ENCODE results near the gene AKIP1. TPM values are rescaled to one million over a fixed set of nuclear protein-coding genes. Genes with fewer than 3 reads are reported as not detected.
"Not testable (repeated sequence)": the region's sequence is repeated elsewhere in the genome, so short reads cannot be mapped to it uniquely, and the experiment has no call there.

Gene AKIP1
- total RNA-seq, 1 experiment from 2014 or later = 129 TPM

DNA sequence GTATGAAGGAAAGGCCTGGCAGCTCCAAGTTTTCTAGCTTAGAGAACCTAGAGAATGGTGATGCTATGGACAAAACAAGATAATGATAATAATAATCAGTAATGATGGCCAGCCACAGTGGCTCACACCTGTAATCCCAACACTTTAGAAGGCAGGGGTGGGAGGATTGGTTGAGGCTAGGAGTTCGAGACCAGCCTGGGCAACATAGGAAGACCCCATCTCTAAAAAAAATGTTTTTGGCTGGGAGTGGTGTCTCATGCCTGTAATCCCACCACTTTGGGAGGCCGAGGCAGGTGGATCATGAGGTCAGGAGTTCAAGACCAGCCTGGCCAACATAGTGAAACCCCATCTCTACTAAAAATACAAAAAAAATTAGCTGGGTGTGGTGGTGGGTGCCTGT, 24.8 kb downstream of the AKIP1 start:
- not testable (repeated sequence) for H3K9me3 ChIP-seq, H3K36me3 ChIP-seq, H3K4me3 ChIP-seq, H3K27me3 ChIP-seq, DNase-seq

DNA sequence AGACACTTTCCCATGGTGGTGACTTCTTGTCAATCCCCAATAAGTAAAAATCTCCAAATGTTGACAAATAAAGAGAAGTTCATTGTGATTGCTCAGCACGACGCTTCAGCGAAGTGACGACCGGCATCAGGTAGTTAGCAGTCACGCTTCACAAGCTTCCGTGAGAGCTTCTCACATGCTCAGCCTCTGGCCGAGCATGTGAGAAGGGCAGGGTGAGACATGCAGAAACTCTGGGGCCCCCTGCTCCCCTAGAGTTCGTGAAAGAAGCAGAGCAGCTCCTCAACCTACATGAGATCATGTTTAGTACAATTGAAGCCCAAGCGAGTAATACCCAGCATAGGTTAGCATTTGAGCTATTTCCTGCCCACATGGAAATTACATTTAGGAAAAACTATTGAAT, 26.2 kb downstream of the AKIP1 start:
- H3K36me3 ChIP-seq = no peaks in the 10 kb centered on the region
- DNase-seq = no peak
- no peak overlapping the region for H3K4me3 ChIP-seq
- no peaks in the 10 kb centered on the region for H3K27me3 ChIP-seq
- no peaks in the 10 kb centered on the region for H3K9me3 ChIP-seq

DNA sequence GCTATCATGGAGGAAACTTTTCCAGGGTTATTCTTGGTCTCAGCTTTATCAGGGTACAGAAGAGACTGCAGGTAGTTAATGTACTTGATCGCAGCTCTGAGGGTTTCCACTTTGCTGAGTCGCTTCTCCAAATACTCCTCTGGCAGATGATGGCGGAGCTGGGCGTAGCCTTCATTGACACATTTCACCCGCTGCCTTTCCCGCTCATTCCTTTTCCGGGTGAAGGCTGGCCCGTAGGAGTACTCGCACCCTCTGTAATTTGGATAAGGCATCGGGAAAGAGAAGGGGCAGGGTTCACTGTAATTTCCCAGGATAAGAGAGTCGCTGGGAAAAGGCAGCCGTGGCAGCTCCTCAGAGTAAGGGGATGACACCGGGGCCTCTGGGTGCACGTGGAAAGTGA, 26.7 kb downstream of the AKIP1 start:
- H3K27me3 ChIP-seq = no peaks in the 10 kb centered on the region
- H3K4me3 ChIP-seq = no peak overlapping the region
- H3K36me3 ChIP-seq = no peaks in the 10 kb centered on the region
- DNase-seq = no peak
- no peaks in the 10 kb centered on the region for H3K9me3 ChIP-seq

DNA sequence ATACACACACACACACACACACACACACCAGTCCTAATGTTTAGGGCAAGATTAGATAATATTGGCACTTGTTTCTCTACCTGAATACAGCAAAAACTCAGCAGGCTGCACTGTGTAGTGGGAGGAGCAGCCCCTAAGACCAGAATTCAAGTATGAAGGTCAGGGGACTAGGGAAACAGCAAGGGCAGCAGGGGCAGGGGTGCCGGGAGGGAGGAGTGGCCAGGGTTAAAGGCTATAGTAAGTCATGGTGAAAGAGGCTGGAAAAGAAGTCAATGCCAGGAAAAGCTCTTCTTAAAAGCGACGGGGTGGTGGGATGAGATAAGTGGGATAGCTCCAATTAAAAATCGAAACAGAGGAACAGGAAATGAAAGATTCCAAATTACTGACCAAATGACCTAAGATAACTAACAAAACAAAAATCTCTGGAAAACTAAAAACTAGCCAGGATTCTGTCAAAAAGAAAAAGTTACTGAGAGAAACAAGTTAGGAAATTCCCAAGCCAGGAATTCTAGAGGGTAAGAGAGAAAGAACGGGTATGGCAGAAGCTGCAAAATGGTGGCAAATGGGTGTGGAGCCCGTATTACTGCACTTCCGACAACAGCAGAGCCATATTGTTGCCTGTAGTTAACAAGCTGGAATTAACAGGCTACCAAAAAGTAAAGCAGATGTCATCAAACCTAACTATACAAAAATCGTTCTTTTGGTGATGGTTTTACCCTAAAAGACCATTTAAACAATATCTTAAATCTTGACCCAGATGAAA, 30.5 kb downstream of the AKIP1 start:
- Histone ChIP-seq H3K27me3 (no peaks in the 10 kb centered on the region), H3K9me3 (no peaks in the 10 kb centered on the region), H3K4me3 (no peak overlapping the region), H3K36me3 (no peaks in the 10 kb centered on the region)
- no peak for DNase-seq

DNA sequence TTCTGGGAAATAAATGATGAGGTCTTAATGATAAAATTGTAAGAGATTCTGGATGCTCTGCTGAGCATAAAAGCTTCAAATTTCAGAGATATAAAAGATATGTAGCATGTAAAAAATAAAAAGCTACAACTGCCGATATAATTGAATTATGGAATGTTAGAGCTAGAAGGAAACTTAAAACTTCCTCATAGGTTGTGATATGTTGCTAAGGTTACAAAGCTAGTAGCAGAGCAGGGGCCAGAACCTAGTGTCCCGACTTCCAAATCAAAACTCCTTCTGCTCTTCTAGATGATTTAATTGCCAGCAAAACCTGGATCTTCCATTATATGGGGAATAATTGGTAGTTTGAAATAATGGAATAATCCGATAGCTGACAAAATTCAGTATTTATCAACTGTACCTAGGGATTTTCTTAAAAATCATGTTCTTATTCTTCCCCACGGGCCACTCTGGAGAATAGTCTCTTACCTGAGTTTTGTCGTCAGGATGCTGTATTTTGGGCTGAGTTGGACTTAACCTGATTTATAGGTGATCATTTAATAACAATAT, 31.6 kb downstream of the AKIP1 start, which contains the start of gene ASCL3:
Gene ASCL3, minus strand, starts transcription at position 499 of the 549 bp plus-strand sequence. CDS start 4,855 bp downstream, outside the sequence.
- H3K27me3 ChIP-seq = no peaks in the 10 kb centered on the region
- H3K9me3 ChIP-seq = no peaks in the 10 kb centered on the region
- H3K4me3 ChIP-seq = no peak within 1 kb of the TSS
- H3K36me3 ChIP-seq = peaks cover 7% of the 10 kb centered on the region; the same call in 1 of the 2 replicates
- DNase-seq = no peak

DNA sequence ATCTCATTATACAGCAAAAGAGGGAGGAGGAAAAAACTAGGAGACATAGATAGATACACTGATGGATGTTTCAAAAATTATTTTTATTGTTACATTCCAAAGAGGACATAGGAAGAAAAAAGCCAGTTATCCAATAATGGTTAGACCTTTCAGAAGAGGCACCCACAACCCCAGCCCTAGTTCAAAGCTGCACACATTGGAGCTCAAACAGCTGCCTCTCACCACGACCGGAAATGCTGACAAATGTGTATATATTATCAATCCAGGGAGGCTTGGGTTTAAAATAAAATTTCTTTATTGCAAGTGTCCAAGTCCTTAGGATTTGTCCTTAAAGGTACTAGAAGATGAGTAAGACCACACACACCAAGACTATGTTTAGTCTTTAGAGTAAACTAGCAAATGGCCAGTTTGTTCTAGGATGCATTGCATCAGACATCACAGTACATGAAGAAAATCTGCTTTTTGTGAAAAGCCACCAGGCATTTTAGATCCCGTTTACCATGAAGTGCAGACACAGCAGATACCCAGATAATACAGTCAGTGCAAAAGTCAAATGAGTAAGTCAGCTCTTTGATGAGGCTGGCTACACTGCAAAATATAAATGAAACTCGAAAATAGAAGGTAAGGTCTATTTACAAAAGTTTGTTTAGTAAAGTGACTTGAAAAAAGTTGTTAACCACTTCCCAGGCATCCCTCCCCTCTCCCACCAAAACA, 36.4 kb downstream of the AKIP1 start:
- H3K36me3 ChIP-seq = peaks cover 34% of the 10 kb centered on the region
- no peak overlapping the region for H3K4me3 ChIP-seq
- no peaks in the 10 kb centered on the region for H3K27me3 ChIP-seq
- H3K9me3 ChIP-seq = no peaks in the 10 kb centered on the region
- DNase-seq = no peak

DNA sequence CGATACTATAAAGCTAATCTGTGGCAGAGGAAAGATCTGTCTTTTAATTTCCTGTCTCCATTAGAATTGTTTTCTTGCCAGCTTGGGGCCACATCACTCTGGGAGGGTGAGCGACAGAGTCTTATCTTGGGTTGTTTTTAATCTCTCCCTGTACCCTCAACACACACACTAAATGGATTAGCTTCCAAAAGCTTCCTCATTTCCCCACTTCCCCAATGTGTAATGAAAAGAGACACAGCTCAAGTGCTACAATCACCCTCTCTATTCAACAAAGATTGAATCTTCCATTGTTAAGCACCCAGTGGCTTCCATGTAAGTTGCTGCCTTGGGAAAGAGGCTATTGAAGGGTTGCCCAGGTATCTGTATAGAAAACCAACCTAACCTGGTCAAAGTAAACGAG, 37.9 kb downstream of the AKIP1 start:
- H3K4me3 ChIP-seq = no peak overlapping the region
- DNase-seq = no peak
- H3K36me3 ChIP-seq = peaks cover 41% of the 10 kb centered on the region
- no peaks in the 10 kb centered on the region for H3K9me3 ChIP-seq
- H3K27me3 ChIP-seq = no peaks in the 10 kb centered on the region

DNA sequence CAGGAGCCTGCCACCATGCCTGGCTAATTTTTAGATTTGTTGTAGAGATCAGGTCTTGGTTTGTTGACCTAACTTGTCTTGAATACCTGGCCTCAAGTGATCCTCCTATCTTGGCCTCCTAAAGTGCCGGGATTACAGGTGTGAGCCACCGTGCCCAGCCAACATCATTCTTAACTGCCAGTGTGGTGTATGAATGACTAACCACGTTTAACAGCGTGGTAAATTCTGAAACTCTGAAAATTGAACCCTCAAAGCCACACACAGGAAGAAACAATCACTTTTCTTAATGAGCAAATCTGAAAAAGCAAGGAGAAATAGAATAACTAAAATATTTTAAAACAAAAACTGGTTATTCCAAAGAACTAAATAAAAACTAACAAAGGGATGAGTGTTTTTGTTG, 45.9 kb downstream of the AKIP1 start:
- Histone ChIP-seq H3K4me3 (no peak overlapping the region), H3K27me3 (no peaks in the 10 kb centered on the region), H3K9me3 (no peaks in the 10 kb centered on the region), H3K36me3 (peaks cover 21% of the 10 kb centered on the region)
- DNase-seq = no peak

DNA sequence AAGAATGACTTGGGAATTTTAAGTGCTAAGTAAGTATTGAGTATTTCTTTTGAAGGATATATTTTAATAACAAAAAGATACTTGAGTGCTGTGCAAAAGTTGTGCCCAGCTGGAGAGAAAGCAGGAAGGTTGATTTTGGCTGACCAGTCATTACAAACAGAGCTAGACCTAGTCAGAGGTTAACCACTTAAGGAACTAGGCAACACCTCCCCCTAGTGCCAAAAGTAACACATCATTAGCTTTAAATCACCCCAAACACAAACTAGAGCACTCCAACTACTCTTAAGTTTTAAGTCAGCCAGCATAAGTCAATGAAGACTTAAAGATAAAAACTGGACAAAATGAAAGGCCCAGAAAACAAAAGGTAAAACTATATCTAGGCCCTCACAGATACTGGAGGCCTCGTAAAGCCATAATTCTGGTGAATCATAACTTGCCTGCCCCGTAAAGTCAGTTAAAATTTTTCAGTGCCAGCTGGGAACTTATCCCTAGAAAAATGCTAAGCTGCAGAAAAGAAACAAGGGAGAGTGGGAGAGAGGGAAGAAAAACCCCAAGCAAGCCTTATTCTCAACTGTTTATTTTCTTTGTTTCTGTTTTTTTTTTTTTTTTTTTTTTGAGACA, 48.7 kb downstream of the AKIP1 start:
- Histone ChIP-seq H3K27me3 (no peaks in the 10 kb centered on the region), H3K4me3 (0 out of 2 replicates have a peak overlapping the region, but pooled peaks have one; percentile 14), H3K9me3 (no peaks in the 10 kb centered on the region), H3K36me3 (peaks cover 18% of the 10 kb centered on the region)
- DNase-seq = peak; percentile 38

DNA sequence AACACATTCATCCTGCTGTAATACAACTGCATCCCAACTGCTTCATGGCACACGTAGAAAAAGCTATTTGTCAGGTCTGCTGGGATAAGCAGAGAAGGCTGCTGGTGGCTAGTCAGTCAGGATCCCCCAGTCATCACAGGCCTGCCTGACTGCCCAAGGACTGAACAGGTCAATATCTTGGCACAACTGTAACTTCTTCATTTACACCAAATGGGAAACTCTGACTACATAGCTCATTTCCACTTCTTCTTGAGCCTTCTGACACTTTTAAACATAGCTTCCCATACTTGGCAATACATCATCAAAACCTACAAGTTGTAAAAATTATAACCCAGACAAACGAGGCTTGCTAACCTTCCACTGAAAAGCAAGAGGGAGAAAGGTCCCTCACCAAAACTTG, 50.4 kb downstream of the AKIP1 start:
- no peak for DNase-seq
- Histone ChIP-seq H3K9me3 (no peaks in the 10 kb centered on the region), H3K4me3 (no peak overlapping the region), H3K27me3 (no peaks in the 10 kb centered on the region), H3K36me3 (peaks cover 10% of the 10 kb centered on the region)

DNA sequence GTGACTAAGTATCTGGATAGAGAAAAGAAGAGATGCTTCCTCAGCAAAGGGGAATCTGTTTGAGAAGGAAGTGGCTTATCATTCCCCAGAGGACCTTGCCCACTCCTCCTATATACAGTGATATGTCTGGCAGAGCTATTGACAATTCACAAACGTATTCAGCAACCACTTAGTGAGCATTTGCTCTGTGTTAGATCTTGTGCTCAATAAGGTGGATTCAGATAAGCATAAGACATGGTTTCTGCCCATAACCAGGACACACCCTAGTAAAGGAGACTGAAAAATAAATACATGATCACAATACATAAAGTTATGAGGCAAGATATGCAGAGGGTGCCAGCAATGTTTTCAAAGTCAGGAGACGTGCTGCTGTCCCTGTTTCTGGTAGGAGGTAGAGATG, 51.9 kb downstream of the AKIP1 start:
- no peaks in the 10 kb centered on the region for H3K9me3 ChIP-seq
- H3K27me3 ChIP-seq = no peaks in the 10 kb centered on the region
- peaks cover 10% of the 10 kb centered on the region for H3K36me3 ChIP-seq
- H3K4me3 ChIP-seq = peak overlapping the region; percentile 93
- DNase-seq = no peak

DNA sequence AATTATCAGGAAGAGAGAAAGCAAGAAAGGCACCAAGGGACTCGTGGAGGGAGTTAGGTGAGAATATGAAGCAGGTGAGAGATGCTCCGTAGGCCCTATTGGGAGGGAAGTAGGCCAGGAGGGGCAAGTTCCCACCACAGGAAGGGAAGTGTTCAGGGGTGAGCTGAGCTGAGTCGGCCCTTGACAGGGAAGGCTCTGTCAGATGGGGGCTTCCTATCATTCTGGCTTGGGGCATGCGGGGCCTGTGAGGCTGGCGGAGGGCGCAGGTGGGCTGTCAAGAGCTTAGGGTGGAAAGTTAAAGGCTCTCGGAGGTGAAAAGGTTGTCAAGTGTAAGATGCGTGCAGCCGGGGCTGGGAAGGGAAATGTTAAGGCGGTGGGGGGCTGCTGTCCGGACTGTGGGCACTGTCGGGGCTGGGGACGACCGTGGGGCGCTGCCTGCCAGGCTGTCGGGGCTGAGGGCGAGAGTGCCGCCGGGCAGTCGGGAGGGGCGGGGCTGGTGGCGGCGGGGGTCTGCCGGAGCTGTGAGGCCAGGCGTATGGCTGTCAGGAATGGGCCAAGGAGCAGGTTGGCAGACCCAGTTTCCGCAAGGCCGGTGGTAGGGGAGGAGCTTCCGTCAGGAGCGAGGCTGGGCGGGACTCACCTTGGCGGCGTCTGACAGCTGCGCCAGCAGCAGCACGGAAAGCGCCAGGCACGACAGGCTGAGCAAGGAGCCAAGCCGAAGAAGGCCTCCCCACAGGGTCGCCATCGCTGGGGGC, 52.8 kb downstream of the AKIP1 start:
- DNase-seq = peak; percentile 81

DNA sequence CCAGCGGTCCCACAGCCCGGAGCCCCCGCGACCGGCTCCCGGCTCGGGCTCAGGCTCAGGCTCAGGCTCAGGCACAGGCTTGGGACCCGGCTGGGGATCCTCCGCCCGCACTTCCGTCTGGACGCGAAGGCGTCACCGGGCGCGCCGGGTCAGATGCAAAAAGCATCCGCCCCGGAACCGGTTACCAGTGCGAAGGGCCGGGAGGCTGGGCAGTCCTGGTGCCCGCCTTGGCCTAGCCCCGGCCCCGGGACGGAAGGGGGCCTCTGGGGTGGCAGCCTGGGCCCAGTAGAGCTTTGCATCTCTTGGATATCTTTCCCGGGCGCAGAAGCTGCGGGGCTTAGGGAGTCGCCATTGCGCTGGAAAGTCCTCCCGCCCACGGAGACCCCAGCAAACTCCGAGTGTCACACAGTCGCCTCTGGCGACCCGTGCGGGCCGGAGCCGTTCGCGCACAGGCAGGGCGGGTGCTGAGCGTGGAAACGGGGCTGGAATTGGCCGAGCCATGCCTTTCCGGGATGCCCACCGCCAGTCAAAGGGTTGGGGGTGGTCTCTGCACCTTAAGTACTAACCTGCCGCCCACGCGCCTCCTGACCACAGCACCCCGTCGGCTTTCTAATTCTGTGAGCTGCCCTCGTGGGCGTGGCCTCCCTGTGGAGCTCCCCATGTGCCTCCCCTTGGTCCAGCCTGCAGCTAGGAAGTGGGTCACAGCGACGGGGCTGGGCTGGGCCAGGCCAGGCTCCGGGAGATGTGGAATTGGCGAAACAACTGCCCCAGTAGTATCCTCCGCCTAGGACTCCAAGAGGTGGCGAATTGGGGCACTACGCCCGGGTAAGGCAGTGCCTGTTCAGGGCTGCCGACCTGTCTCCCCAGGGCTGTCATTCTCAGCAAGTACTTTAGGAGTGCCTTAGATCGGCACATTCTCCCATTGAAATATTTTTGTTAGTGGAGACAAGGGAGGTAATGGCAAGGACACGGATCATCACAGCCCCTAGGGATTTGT, 53.6 kb downstream of the AKIP1 start, which contains the start of gene TMEM9B:
Gene TMEM9B, minus strand, starts transcription at position 119 of the 997 bp plus-strand sequence. CDS start 129 bp downstream, outside the sequence.
- H3K4me3 ChIP-seq = peak within 1 kb of the TSS; percentile 93
- no peaks in the 10 kb centered on the region for H3K27me3 ChIP-seq
- H3K36me3 ChIP-seq = peaks cover 10% of the 10 kb centered on the region

More for the DNA sequence above, 52.8 kb downstream of the AKIP1 start:
- Histone ChIP-seq H3K9me3 (no peaks in the 10 kb centered on the region), H3K27me3 (no peaks in the 10 kb centered on the region), H3K36me3 (peaks cover 10% of the 10 kb centered on the region), H3K4me3 (peak overlapping the region; percentile 93)

DNA sequence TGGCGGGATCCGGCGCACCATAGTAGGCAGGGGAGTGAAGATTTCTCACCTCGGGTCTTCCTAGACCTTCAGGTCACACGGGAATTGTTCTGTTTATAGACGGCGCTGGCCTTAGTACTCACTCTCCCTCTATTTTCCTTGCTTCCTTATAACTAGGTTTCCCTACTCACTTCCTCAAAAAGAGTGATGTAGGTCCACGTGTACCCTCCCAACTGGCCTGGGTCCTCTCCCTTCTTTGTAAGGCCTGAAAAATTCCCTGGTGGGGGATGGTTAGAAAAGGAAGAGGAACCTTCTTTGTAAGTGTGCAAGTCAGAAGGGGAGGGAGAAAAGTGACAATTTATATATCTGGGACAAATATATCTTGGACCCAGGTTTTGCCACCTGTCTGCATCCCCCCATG, 56.2 kb downstream of the AKIP1 start:
- Histone ChIP-seq H3K27me3 (no peaks in the 10 kb centered on the region), H3K9me3 (no peaks in the 10 kb centered on the region), H3K4me3 (no peak overlapping the region), H3K36me3 (peaks cover 2% of the 10 kb centered on the region)
- DNase-seq = no peak

More for the DNA sequence above, 53.6 kb downstream of the AKIP1 start, which contains the start of gene TMEM9B:
- peak; percentile 96 for DNase-seq
- H3K9me3 ChIP-seq = no peaks in the 10 kb centered on the region
